Liver (tissue), 1 donor: ENCODE data around the gene TSPAN5.

Experiments used
- ATF3 ChIP-seq: IDR thresholded peaks from 2 replicates; pipeline ENCODE4 v1.6.1; 2016; ENCODE audit warnings: antibody characterized with exemption
- NR2F2 ChIP-seq: IDR thresholded peaks from 2 replicates; pipeline ENCODE4 v1.6.1; 2016; ENCODE audit warnings: antibody characterized with exemption
- donor health status: healthy.

- TF ChIP-seq NR2F2 (no peak), ATF3 (no peak)
These were observed 39.2 kb downstream of the TSPAN5 start for GRCh38 chr4:98619180-98619579.
